Amniotic stem cell (primary cell): Measurements from ENCODE around the gene SELENOO.
"Not testable (repeated sequence)": the region's sequence is repeated elsewhere in the genome, so short reads cannot be mapped to it uniquely, and the experiment has no call there.

Experiments used
- DNase-seq: peaks from one replicate; lab custom pipeline; 2025; lab: John Stamatoyannopoulos, UW

The SELENOO gene

GRCh38 chr22:50200461-50201190, at the start of gene SELENOO:
Gene SELENOO (plus strand): TSS chr22:50201011. CDS start chr22:50201037, 26 bp downstream.
- peak; percentile 61 for DNase-seq

GRCh38 chr22:50151571-50152537, 49.0 kb upstream of the SELENOO start:
- DNase-seq = no peak

GRCh38 chr22:50153056-50153755, 47.6 kb upstream of the SELENOO start:
- no peak for DNase-seq

GRCh38 chr22:50153756-50154140, 47.1 kb upstream of the SELENOO start:
- DNase-seq = no peak

- no peak for DNase-seq
Measured at GRCh38 chr22:50157709-50158375, 43.0 kb upstream of the SELENOO start.

GRCh38 chr22:50160947-50161346, 39.9 kb upstream of the SELENOO start:
- no peak for DNase-seq

GRCh38 chr22:50161508-50162390, 39.1 kb upstream of the SELENOO start:
- DNase-seq = no peak

- no peak for DNase-seq
Measured at GRCh38 chr22:50162391-50162956, 38.3 kb upstream of the SELENOO start.

- no peak for DNase-seq
Measured at GRCh38 chr22:50165436-50166123, 35.2 kb upstream of the SELENOO start.

- no peak for DNase-seq
Measured at GRCh38 chr22:50167689-50168489, 32.9 kb upstream of the SELENOO start.

GRCh38 chr22:50168490-50169180, 32.2 kb upstream of the SELENOO start:
- DNase-seq = not testable (repeated sequence)

- no peak for DNase-seq
Measured at GRCh38 chr22:50169181-50169759, 31.5 kb upstream of the SELENOO start.

- no peak for DNase-seq
Measured at GRCh38 chr22:50169774-50170341, 31.0 kb upstream of the SELENOO start.

- DNase-seq = no peak
Measured at GRCh38 chr22:50170453-50171318, 30.1 kb upstream of the SELENOO start, which contains the start of gene PANX2. Gene PANX2 (plus strand): TSS chr22:50170731. CDS start chr22:50170731, 0 bp downstream.

- no peak for DNase-seq
Measured at GRCh38 chr22:50171319-50171964, 29.4 kb upstream of the SELENOO start.

GRCh38 chr22:50171965-50172421, 28.8 kb upstream of the SELENOO start:
- DNase-seq = no peak
